ENCODE results near the gene CPLX4. TPM values are rescaled to one million over a fixed set of nuclear protein-coding genes. Genes with fewer than 3 reads are reported as not detected.

CPLX4 gene
- total RNA-seq, 1 experiment from 2014 or later = not detected

DNA sequence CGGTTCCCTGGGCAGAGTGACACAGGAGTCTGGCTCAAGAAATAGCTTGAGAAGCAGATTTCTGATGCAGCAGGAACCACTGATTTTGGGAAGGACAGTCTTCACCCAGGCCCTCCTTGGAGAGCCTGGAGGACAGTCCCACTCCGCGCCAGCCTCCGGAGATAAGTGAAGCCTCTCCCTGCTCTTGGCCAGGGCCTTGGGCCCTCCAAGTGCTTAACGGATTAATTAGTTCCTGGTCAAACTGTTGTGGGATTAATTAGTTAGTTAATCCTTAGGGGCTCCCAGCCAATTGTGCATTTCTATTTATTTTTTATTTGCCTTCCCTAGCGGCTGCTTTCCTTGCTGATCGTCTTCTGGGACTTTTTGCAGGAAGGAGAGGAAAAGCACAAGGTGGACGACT lies 19.6 kb downstream of the CPLX4 start:
- H3K36me3 Mint-ChIP-seq (ENCODE audit: insufficient read depth, unreplicated experiment) = no peaks in the 10 kb centered on the region

DNA sequence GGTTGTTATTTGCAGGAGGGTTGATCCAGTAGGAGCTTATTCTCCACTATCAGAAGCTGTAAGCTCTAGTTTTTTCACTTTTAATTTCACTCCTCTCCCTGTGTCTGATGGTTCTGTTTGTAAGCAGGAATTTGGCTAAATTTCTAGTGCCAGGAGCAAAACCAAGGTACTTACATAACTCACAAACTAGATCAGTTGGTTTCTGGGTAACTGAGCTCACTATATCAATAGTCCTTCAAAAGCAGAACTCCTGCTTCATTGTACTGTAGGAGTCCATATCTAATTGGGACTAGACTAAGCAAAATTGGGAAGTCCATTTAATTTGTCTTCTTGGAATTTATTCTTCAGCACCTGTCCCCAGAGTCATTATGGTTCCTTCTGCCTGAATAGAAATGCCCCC lies 25.1 kb downstream of the CPLX4 start:
- no peaks in the 10 kb centered on the region for H3K9me3 Mint-ChIP-seq (ENCODE audit: low read depth, unreplicated experiment)
- no peak overlapping the region for H3K4me3 Mint-ChIP-seq (ENCODE audit: low read depth, unreplicated experiment)

More for the DNA sequence above, 19.6 kb downstream of the CPLX4 start:
- Mint-ChIP-seq H3K27me3 (ENCODE audit: unreplicated experiment) (peaks cover 24% of the 10 kb centered on the region), H3K9me3 (ENCODE audit: low read depth, unreplicated experiment) (no peaks in the 10 kb centered on the region), H3K4me1 (ENCODE audit: low read depth, unreplicated experiment) (peaks cover 20% of the 10 kb centered on the region), H3K27ac (ENCODE audit: unreplicated experiment) (no peak overlapping the region), H3K4me3 (ENCODE audit: low read depth, unreplicated experiment) (no peak overlapping the region)
- TF ChIP-seq, protein P1, sequence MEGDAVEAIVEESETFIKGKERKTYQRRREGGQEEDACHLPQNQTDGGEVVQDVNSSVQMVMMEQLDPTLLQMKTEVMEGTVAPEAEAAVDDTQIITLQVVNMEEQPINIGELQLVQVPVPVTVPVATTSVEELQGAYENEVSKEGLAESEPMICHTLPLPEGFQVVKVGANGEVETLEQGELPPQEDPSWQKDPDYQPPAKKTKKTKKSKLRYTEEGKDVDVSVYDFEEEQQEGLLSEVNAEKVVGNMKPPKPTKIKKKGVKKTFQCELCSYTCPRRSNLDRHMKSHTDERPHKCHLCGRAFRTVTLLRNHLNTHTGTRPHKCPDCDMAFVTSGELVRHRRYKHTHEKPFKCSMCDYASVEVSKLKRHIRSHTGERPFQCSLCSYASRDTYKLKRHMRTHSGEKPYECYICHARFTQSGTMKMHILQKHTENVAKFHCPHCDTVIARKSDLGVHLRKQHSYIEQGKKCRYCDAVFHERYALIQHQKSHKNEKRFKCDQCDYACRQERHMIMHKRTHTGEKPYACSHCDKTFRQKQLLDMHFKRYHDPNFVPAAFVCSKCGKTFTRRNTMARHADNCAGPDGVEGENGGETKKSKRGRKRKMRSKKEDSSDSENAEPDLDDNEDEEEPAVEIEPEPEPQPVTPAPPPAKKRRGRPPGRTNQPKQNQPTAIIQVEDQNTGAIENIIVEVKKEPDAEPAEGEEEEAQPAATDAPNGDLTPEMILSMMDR (IDR thresholded peaks at IDR 0.05; ENCODE audit: unreplicated experiment) = no peak
- intact Hi-C loops (cut with micrococcal nuclease; ENCODE audit: unreplicated experiment) = no loop called here
- no peak for DNase-seq
- BruUV-seq (replicated peaks) = no TSS peak
- CTCF ChIA-PET = interaction anchor here (0.5 kb wide), 1 partner anchor 138 kb away, joined by 3 read pairs; no protein-coding TSS in a partner anchor

DNA sequence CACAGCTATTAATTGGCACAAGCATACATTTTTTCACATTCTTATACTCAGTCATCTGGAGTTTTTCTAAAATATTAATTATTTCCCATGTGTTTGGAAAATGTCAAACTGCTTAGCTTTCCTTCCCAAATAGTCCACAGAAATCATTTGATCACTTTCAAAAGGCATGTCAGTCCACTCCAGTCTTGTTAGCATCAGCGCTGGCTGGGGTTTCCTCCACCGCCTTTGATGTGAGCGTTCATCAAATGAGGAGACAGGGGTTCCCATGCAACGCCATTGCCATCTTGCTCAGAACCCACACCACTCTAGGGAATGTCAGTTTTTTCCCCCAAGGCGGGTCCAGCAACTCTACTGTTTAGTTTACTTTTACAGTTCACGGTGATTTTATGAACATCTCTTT lies 32.1 kb downstream of the CPLX4 start:
- CTCF ChIA-PET = interaction anchor here (0.7 to 1.0 kb wide), 2 partner anchors 22 to 117 kb away, joined by 3 read pairs; no protein-coding TSS in a partner anchor
- Mint-ChIP-seq H3K9me3 (ENCODE audit: low read depth, unreplicated experiment) (no peaks in the 10 kb centered on the region), H3K4me3 (ENCODE audit: low read depth, unreplicated experiment) (no peak overlapping the region), H3K36me3 (ENCODE audit: insufficient read depth, unreplicated experiment) (no peaks in the 10 kb centered on the region), H3K27me3 (ENCODE audit: unreplicated experiment) (peaks cover 61% of the 10 kb centered on the region), H3K27ac (ENCODE audit: unreplicated experiment) (no peak overlapping the region), H3K4me1 (ENCODE audit: low read depth, unreplicated experiment) (peaks cover 10% of the 10 kb centered on the region)
- intact Hi-C loops (cut with micrococcal nuclease; ENCODE audit: unreplicated experiment) = no loop called here
- DNase-seq = no peak
- no TSS peak for BruUV-seq (replicated peaks)
- TF ChIP-seq, protein P1 (IDR thresholded peaks at IDR 0.05; ENCODE audit: unreplicated experiment) = no peak

More for the DNA sequence above, 25.1 kb downstream of the CPLX4 start:
- CTCF ChIA-PET = interaction anchor here (0.6 kb wide), 1 partner anchor 622 kb away, joined by 4 read pairs; the partner anchor contains the start of gene MALT1
- Mint-ChIP-seq H3K27me3 (ENCODE audit: unreplicated experiment) (peaks cover 56% of the 10 kb centered on the region), H3K4me1 (ENCODE audit: low read depth, unreplicated experiment) (no peaks in the 10 kb centered on the region), H3K27ac (ENCODE audit: unreplicated experiment) (no peak overlapping the region), H3K36me3 (ENCODE audit: insufficient read depth, unreplicated experiment) (no peaks in the 10 kb centered on the region)
- TF ChIP-seq, protein P1 (IDR thresholded peaks at IDR 0.05; ENCODE audit: unreplicated experiment) = no peak
- BruUV-seq (replicated peaks) = no TSS peak
- no peak for DNase-seq
- intact Hi-C loops (cut with micrococcal nuclease; ENCODE audit: unreplicated experiment) = no loop called here

DNA sequence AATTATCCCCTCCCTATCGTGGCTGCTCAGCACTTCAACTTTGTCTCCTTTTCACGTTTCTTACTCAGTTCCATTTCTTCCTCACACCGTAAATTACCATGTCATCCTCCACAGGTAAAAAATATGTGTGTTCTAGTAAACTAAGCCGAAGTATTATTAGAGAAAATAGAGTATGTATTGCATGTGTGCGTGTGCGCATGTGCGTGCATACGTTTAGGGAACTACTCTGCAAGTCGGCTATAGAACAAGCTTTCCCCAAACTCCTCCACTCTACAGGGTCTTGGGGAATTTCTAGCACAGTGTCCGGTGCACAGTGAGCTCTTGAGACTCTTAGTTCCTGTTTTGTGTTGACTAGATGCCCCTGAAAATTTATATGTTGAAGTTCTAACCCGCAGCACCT lies 36.1 kb downstream of the CPLX4 start:
- CTCF ChIA-PET = interaction anchor here (1.0 kb wide), 1 partner anchor 11 kb away, joined by 3 read pairs; no protein-coding TSS in a partner anchor
- Mint-ChIP-seq H3K9me3 (ENCODE audit: low read depth, unreplicated experiment) (no peaks in the 10 kb centered on the region), H3K27me3 (ENCODE audit: unreplicated experiment) (peaks cover 88% of the 10 kb centered on the region), H3K27ac (ENCODE audit: unreplicated experiment) (no peak overlapping the region), H3K36me3 (ENCODE audit: insufficient read depth, unreplicated experiment) (no peaks in the 10 kb centered on the region), H3K4me1 (ENCODE audit: low read depth, unreplicated experiment) (peaks cover 10% of the 10 kb centered on the region), H3K4me3 (ENCODE audit: low read depth, unreplicated experiment) (no peak overlapping the region)
- intact Hi-C loops (cut with micrococcal nuclease; ENCODE audit: unreplicated experiment) = no loop called here
- no TSS peak for BruUV-seq (replicated peaks)
- no peak for DNase-seq
- TF ChIP-seq, protein P1 (IDR thresholded peaks at IDR 0.05; ENCODE audit: unreplicated experiment) = no peak

All from Calu3 (cell line).